GM19468 (cell line): ENCODE results near the gene STXBP3.
"Not testable (repeated sequence)": the region's sequence is repeated elsewhere in the genome, so short reads cannot be mapped to it uniquely, and the experiment has no call there.

Source experiments
- ATAC-seq: cut with Tn5 transposase; IDR thresholded peaks from one replicate; pipeline ENCODE4 v1.9.1; 2021; ENCODE audit warnings: mild to moderate bottlenecking, moderate library complexity, moderate number of reproducible peaks; ENCODE audit not compliant: unreplicated experiment; ENCODE audit errors: extremely low read depth

STXBP3 gene, protein sequence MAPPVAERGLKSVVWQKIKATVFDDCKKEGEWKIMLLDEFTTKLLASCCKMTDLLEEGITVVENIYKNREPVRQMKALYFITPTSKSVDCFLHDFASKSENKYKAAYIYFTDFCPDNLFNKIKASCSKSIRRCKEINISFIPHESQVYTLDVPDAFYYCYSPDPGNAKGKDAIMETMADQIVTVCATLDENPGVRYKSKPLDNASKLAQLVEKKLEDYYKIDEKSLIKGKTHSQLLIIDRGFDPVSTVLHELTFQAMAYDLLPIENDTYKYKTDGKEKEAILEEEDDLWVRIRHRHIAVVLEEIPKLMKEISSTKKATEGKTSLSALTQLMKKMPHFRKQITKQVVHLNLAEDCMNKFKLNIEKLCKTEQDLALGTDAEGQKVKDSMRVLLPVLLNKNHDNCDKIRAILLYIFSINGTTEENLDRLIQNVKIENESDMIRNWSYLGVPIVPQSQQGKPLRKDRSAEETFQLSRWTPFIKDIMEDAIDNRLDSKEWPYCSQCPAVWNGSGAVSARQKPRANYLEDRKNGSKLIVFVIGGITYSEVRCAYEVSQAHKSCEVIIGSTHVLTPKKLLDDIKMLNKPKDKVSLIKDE

GRCh38 chr1:108746382-108747170, at the start of gene STXBP3:
Gene STXBP3 (plus strand): TSS chr1:108746674. CDS start chr1:108746738, 64 bp downstream.
- ATAC-seq = peak; percentile 75

DNA sequence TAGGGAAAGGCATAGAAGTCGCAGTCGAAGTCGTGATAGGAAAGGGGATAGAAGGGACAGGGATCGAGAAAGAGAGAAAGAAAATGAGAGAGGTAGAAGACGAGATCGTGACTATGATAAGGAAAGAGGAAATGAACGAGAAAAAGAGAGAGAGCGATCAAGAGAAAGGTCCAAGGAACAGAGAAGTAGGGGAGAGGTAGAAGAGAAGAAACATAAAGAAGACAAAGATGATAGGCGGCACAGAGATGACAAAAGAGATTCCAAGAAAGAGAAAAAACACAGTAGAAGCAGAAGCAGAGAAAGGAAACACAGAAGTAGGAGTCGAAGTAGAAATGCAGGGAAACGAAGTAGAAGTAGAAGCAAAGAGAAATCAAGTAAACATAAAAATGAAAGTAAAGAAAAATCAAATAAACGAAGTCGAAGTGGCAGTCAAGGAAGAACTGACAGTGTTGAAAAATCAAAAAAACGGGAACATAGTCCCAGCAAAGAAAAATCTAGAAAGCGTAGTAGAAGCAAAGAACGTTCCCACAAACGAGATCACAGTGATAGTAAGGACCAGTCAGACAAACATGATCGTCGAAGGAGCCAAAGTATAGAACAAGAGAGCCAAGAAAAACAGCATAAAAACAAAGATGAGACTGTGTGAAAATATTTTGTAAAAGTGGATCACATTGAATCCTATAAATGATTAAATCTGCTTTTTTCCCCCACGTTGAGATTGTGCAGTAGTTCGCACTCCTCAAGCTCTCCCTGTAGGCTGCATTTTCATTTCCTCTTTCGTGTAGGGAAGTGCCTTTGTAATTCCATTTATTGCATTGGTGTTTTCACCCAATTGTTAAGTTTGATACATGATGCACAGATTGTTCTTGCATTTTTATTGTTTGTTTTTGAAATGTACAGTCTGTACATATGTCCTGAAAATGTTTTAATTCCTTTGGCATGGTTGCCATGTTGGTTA, 46.8 kb upstream of the STXBP3 start:
- no peak for ATAC-seq

GRCh38 chr1:108701176-108701849, 45.2 kb upstream of the STXBP3 start:
- ATAC-seq = no peak

DNA sequence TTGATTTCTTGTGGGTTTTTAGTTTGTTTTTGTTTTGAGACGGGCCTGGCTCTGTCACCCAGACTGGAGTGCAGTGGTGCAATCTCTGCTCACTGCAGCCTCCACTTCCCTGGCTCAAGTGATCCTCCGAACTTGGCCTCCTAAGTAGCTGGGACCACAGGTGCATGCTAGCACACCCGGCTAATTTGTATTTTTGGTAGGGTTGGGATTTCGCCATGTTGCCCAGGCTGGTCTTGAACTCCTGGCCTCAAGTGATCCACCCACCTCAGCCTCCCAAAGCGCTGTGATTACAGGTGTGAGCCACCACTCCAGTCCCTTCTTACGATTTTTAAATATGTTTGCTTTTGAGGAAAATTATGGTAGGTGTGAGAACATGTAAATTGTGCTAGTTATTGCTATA, 44.4 kb upstream of the STXBP3 start:
- not testable (repeated sequence) for ATAC-seq

DNA sequence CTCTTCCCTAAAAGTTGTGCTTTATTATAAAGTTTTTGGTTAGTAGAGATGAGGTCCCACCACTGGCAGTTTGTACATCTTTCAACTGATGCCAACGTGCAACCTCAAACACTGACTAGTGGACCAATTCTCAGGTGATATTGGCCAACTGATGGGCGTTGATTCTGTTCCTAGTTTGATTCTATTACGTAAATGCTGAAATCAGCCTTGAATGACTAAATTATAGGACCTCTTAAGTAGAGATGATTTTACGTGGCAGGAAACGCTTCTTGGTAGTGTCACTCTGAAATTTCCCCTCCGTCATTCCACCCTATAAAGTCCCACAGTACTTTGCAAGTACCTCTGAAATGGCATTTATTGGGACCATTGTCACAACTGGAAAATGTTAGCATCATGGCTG, 42.5 kb upstream of the STXBP3 start:
- ATAC-seq = no peak

DNA sequence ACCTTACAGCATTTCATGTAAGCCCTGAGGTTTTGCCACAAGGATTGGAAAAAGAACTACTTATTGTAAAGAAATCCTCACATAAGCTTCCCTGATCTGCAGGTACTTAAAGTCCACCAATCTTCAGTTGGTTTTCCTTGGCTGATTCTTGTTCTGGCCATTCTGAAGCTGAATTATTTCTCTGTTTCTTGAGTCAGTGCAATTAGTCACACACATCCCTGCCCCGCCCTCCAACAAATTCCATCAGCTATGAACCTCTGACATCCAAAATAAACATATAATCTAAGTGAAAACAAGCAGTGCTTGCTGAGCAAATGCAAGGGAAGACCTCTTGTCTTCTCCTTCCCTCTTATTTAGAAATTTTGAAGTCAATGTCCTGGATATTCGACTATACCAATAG, 42.0 kb upstream of the STXBP3 start:
- ATAC-seq = no peak

GRCh38 chr1:108706643-108707042, 39.8 kb upstream of the STXBP3 start:
- no peak for ATAC-seq

- ATAC-seq = no peak
These were observed 37.5 kb upstream of the STXBP3 start for GRCh38 chr1:108708691-108709660.

GRCh38 chr1:108712606-108713150, 33.8 kb upstream of the STXBP3 start, which contains the start of gene FNDC7:
Gene FNDC7 (plus strand): TSS chr1:108712908. CDS start chr1:108712934, 26 bp downstream.
- no peak for ATAC-seq

- ATAC-seq = no peak
These were observed 30.5 kb upstream of the STXBP3 start for GRCh38 chr1:108715932-108716331.

DNA sequence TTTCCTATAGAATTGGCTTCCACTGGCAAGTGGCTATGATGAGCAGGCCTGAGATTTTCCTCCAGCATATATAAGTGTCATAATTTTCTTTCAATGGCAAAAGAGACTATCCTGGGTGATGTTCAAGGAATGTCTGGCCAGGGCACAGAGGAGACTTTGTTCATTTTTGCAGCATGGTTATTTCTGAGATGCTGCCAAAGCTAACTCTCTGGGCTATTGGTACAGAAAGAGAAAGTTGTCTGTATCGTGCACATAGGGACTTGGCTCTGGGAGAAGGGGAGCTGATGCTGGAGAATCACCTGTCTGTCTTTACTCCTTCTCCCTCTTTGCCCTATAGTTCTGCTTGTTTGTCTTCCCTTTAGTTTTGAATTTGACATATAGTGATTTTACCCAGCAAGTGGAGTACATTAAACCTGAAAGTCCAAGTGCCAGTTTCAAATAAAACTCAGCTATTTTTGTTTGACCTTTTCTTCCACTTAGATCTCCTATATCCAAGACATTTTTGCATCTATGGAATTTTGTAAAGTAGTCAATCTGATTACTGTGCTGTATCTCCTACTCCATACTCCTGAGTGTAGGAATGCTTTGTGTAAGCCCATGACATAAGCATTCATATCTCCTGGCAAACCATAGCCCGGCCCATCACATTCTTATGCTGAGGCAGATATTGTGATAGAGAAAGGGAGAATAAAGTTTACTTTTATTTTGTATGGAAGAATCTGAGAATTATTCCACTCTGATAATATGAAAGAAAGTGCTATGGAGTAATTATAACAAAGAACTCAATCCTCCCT, 29.8 kb upstream of the STXBP3 start:
- ATAC-seq = no peak

- no peak for ATAC-seq
These were observed 28.6 kb upstream of the STXBP3 start for GRCh38 chr1:108717774-108718316.

- ATAC-seq = no peak
These were observed 27.4 kb upstream of the STXBP3 start for GRCh38 chr1:108718927-108719655.

DNA sequence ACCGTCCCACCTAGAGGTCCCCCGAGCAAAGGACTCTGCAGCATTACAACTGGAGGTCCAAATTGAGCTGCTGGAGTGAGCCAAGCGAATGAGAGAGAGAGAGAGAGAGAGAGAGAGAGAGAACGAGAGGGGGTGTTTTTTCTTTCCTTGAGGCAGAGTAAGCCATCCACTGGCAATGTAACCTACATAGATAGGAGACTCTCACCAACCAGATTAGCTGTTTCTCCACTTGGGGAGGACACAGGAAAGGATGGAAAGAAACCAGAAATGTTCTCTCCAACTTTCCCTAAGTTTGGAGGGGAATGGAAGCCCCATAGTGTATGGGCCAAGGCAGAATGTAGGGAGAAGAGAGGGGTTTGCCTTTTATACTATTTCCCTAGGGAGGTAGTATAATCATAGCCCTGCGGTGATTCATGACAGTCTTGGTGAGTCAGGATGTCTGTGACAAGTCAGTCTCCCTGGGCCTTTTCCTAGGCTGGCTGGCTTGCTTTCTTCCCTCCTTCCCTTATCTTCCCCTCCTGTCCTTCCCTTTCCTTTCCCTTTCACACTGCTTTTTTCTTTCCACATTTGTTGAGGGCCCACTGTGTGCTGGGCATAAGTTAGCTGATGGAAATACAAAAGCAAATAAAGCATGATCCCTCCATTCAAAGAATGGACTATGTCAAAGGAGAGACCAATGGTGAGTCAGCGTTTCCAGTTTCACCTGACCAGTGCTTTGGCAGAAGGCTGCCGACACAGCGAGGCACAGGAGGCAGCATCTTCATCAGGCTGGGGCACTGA, 26.6 kb upstream of the STXBP3 start:
- no peak for ATAC-seq

DNA sequence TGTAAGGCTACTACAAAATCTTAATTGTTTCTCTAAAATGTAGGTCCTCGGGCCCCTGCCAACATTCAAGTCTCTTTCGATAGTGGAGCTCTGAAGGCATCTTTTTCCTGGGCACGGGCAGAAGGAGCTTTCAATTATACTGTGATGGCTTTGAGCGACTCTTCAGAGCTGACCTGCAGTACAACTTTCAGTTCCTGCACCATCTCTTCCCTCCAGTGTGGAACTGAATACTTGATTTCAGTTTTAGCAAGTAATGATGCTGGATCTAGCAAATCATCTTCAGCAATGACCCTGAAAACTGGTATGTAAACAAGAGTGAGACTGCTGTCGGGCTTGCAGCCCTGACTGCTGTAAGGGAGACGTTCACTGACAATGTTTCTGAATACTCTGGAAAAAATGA, 24.2 kb upstream of the STXBP3 start:
- ATAC-seq = no peak
